ENCODE data around the gene BTG4.

Gene BTG4

DNA sequence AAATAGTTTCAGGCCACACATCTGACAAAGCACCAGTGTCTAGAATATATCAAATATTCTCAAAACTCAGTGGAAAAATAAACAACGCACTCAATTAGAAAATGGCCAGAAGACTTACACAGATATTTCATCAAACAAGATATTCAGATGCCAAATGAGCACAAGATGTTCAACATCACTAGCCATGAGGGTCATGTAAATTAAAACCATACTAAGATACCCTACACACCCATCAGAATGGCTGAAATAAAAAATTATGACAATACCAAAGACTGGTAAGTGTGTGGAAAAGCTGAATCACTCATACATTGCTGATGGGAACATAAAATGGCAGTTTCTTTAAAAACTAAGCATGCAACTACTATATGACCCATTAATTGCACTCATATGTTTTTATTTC lies 21.7 kb downstream of the BTG4 start:
- H3K36me3 Mint-ChIP-seq (ENCODE audit: low read depth), result no peaks in the 10 kb centered on the region
- peaks cover 28% of the 10 kb centered on the region for H3K27me3 Mint-ChIP-seq (ENCODE audit: low read depth)
- no peak overlapping the region for H3K27ac Mint-ChIP-seq
- H3K4me3 Mint-ChIP-seq, result no peak overlapping the region
- no peaks in the 10 kb centered on the region for H3K4me1 Mint-ChIP-seq (ENCODE audit: low read depth)
- peaks cover 2% of the 10 kb centered on the region for H3K9me3 Mint-ChIP-seq

GRCh38 chr11:111483431-111483830 lies 28.8 kb downstream of the BTG4 start:
- H3K9me3 Mint-ChIP-seq, result peaks cover 38% of the 10 kb centered on the region
- H3K4me1 Mint-ChIP-seq (ENCODE audit: low read depth), result peaks cover 4% of the 10 kb centered on the region
- H3K27ac Mint-ChIP-seq, result no peak overlapping the region
- H3K27me3 Mint-ChIP-seq (ENCODE audit: low read depth), result peaks cover 35% of the 10 kb centered on the region
- no peak overlapping the region for H3K4me3 Mint-ChIP-seq
- peaks cover 4% of the 10 kb centered on the region for H3K36me3 Mint-ChIP-seq (ENCODE audit: low read depth)

GRCh38 chr11:111479666-111480065 lies 32.5 kb downstream of the BTG4 start:
- H3K9me3 Mint-ChIP-seq, result peaks cover 34% of the 10 kb centered on the region
- H3K27me3 Mint-ChIP-seq (ENCODE audit: low read depth), result peaks cover 36% of the 10 kb centered on the region
- peaks cover 4% of the 10 kb centered on the region for H3K4me1 Mint-ChIP-seq (ENCODE audit: low read depth)
- H3K27ac Mint-ChIP-seq, result no peak overlapping the region
- no peak overlapping the region for H3K4me3 Mint-ChIP-seq
- peaks cover 4% of the 10 kb centered on the region for H3K36me3 Mint-ChIP-seq (ENCODE audit: low read depth)

DNA sequence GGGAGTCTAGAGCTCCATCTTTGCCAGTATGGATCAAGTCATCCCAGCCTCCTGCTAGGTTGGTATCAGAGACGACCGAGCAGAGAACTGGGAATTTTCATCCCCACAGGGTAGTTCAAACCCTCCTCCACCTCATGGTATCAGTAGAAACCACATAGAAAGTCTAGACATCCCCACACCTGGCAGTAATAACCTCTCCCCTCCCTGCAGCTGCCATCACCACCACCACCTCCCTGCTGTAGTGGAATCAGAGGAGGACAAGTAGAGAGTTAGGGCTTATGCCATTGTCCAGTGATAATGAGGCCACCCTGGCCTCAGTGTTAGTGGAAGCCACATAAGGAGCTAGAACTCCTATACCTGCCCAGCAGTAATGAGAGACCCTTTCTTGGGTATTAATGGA lies 34.3 kb downstream of the BTG4 start:
- Mint-ChIP-seq H3K36me3 (ENCODE audit: low read depth) (no peaks in the 10 kb centered on the region), H3K4me3 (no peak overlapping the region), H3K27me3 (ENCODE audit: low read depth) (peaks cover 19% of the 10 kb centered on the region), H3K9me3 (peaks cover 16% of the 10 kb centered on the region), H3K27ac (no peak overlapping the region), H3K4me1 (ENCODE audit: low read depth) (peaks cover 4% of the 10 kb centered on the region)

GRCh38 chr11:111476956-111477355 lies 35.2 kb downstream of the BTG4 start:
- no peak overlapping the region for H3K4me3 Mint-ChIP-seq
- H3K36me3 Mint-ChIP-seq (ENCODE audit: low read depth), result no peaks in the 10 kb centered on the region
- H3K27me3 Mint-ChIP-seq (ENCODE audit: low read depth), result peaks cover 12% of the 10 kb centered on the region
- H3K27ac Mint-ChIP-seq, result no peak overlapping the region
- peaks cover 4% of the 10 kb centered on the region for H3K4me1 Mint-ChIP-seq (ENCODE audit: low read depth)
- peaks cover 8% of the 10 kb centered on the region for H3K9me3 Mint-ChIP-seq

GRCh38 chr11:111476366-111476765 lies 35.8 kb downstream of the BTG4 start:
- Mint-ChIP-seq H3K36me3 (ENCODE audit: low read depth) (no peaks in the 10 kb centered on the region), H3K4me1 (ENCODE audit: low read depth) (peaks cover 4% of the 10 kb centered on the region), H3K27ac (no peak overlapping the region), H3K4me3 (no peak overlapping the region), H3K9me3 (peaks cover 8% of the 10 kb centered on the region), H3K27me3 (ENCODE audit: low read depth) (peaks cover 12% of the 10 kb centered on the region)

DNA sequence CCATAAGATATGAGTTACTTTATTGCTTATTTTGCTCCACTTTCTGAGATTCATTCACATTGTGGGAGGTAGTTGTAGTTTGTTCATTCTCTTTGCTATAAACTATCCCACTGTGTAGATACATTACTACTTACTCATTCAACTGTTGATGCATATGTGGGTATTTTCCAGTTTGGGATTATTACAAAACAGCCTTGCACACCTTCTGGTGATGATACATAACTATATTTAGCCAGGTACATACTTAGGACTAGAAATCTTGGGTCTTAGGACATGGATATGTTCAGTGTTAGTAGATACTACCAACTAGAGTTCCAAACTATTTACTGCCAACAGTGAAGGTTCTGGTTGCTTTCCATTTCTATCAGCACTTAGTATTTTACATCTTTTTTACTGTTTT lies 37.8 kb downstream of the BTG4 start:
- no peak overlapping the region for H3K27ac Mint-ChIP-seq
- H3K4me1 Mint-ChIP-seq (ENCODE audit: low read depth), result peaks cover 2% of the 10 kb centered on the region
- H3K9me3 Mint-ChIP-seq, result no peaks in the 10 kb centered on the region
- H3K36me3 Mint-ChIP-seq (ENCODE audit: low read depth), result no peaks in the 10 kb centered on the region
- H3K4me3 Mint-ChIP-seq, result no peak overlapping the region
- H3K27me3 Mint-ChIP-seq (ENCODE audit: low read depth), result peaks cover 12% of the 10 kb centered on the region

DNA sequence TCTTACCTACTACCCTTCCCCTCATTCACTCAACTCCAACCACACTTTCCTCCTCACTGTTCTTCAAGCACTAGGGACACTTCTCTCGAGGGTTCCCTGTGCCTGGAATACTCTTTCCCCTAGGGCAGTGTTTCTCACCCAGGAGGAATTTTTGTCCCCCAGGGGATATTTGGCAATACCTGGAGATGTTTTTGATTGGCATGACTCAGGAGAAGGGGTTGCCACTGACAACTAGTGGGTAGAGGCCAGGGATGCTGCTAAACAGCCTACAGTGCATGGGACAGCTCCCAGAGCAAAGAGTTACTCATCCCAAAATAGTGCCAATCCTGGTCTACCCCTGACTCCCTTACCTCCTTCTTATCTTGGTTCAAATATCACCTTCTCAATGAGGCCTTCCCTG lies 40.0 kb downstream of the BTG4 start:
- H3K9me3 Mint-ChIP-seq, result no peaks in the 10 kb centered on the region

GRCh38 chr11:111469200-111469599 lies 43.0 kb downstream of the BTG4 start:
- Mint-ChIP-seq H3K4me1 (ENCODE audit: low read depth) (peaks cover 2% of the 10 kb centered on the region), H3K36me3 (ENCODE audit: low read depth) (no peaks in the 10 kb centered on the region), H3K4me3 (no peak overlapping the region), H3K27me3 (ENCODE audit: low read depth) (no peaks in the 10 kb centered on the region), H3K27ac (no peak overlapping the region), H3K9me3 (no peaks in the 10 kb centered on the region)

More for the DNA sequence above, 40.0 kb downstream of the BTG4 start:
- H3K27ac Mint-ChIP-seq, result no peak overlapping the region
- H3K36me3 Mint-ChIP-seq (ENCODE audit: low read depth), result no peaks in the 10 kb centered on the region
- peaks cover 3% of the 10 kb centered on the region for H3K27me3 Mint-ChIP-seq (ENCODE audit: low read depth)
- no peak overlapping the region for H3K4me3 Mint-ChIP-seq
- H3K4me1 Mint-ChIP-seq (ENCODE audit: low read depth), result peaks cover 2% of the 10 kb centered on the region

DNA sequence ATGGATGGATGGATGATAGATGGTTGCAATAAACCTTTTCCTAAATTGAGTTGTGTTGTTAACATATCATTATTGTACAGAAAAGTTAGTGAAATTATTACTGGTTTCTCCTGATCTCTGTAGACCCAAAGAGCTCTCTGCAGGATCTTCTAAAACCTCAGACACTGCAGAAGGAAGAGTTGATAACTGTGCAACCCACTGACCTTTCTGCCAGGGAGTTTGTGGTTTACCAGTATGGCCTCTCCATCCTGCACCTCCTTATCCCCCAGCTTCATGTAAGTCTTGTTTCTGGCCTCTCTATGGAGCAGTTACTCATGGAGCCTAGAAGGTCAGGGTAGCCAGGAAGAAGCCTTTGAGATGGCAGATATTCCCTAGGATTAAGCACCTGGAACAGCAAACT lies 45.6 kb downstream of the BTG4 start:
- no peak overlapping the region for H3K4me3 Mint-ChIP-seq
- H3K36me3 Mint-ChIP-seq (ENCODE audit: low read depth), result no peaks in the 10 kb centered on the region
- no peaks in the 10 kb centered on the region for H3K27me3 Mint-ChIP-seq (ENCODE audit: low read depth)

DNA sequence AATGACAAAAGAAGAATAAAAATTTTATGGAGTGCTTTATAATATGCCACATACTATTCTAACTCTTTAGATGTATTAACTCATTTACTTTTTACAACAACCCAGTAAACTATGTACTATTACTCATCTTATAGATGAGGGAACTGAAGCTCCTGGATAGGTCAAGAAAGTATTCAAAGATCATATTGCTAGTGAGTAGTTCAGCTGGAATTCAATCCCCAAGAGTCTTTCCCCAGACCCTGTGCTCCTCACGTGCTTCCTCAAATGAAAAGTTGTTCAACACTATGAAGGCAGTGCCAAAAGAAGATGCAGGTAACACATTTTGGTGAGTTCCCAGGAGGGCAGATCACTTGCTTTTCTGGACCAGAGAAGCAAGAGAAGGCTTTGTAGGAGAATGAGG lies 46.8 kb downstream of the BTG4 start:
- H3K4me1 Mint-ChIP-seq (ENCODE audit: low read depth), result peaks cover 2% of the 10 kb centered on the region
- H3K27me3 Mint-ChIP-seq (ENCODE audit: low read depth), result peaks cover 9% of the 10 kb centered on the region

More for the DNA sequence above, 45.6 kb downstream of the BTG4 start:
- peaks cover 2% of the 10 kb centered on the region for H3K4me1 Mint-ChIP-seq (ENCODE audit: low read depth)
- no peak overlapping the region for H3K27ac Mint-ChIP-seq
- H3K9me3 Mint-ChIP-seq, result no peaks in the 10 kb centered on the region

DNA sequence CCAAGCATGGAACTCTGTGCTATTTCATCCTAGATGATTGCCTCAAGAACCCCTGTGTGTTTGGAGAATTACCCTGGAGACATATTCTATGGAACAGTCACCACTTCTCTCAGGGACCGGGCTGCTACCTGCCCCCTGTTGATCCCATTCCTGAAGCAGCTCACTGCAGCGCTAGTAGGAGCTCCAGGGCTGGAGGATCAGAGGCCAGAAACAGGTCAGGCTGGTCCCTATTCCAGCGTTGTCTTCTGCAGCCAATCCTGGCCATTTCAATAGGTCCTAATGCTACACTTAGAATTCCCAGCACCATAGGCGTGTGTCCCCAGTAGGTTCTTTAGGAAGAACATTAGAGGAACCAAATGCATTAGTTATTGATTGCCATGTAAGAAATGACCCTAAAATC lies 48.9 kb downstream of the BTG4 start:
- no peaks in the 10 kb centered on the region for H3K36me3 Mint-ChIP-seq (ENCODE audit: low read depth)
- H3K4me1 Mint-ChIP-seq (ENCODE audit: low read depth), result no peaks in the 10 kb centered on the region
- H3K27ac Mint-ChIP-seq, result no peak overlapping the region
- no peaks in the 10 kb centered on the region for H3K9me3 Mint-ChIP-seq
- no peak overlapping the region for H3K4me3 Mint-ChIP-seq
- peaks cover 18% of the 10 kb centered on the region for H3K27me3 Mint-ChIP-seq (ENCODE audit: low read depth)

More for the DNA sequence above, 46.8 kb downstream of the BTG4 start:
- H3K36me3 Mint-ChIP-seq (ENCODE audit: low read depth), result no peaks in the 10 kb centered on the region
- H3K27ac Mint-ChIP-seq, result no peak overlapping the region
- no peak overlapping the region for H3K4me3 Mint-ChIP-seq
- no peaks in the 10 kb centered on the region for H3K9me3 Mint-ChIP-seq

GRCh38 chr11:111462329-111462728 lies 49.9 kb downstream of the BTG4 start:
- Mint-ChIP-seq H3K4me1 (ENCODE audit: low read depth) (no peaks in the 10 kb centered on the region), H3K27ac (no peak overlapping the region), H3K36me3 (ENCODE audit: low read depth) (no peaks in the 10 kb centered on the region), H3K27me3 (ENCODE audit: low read depth) (peaks cover 18% of the 10 kb centered on the region), H3K4me3 (no peak overlapping the region), H3K9me3 (no peaks in the 10 kb centered on the region)

DNA sequence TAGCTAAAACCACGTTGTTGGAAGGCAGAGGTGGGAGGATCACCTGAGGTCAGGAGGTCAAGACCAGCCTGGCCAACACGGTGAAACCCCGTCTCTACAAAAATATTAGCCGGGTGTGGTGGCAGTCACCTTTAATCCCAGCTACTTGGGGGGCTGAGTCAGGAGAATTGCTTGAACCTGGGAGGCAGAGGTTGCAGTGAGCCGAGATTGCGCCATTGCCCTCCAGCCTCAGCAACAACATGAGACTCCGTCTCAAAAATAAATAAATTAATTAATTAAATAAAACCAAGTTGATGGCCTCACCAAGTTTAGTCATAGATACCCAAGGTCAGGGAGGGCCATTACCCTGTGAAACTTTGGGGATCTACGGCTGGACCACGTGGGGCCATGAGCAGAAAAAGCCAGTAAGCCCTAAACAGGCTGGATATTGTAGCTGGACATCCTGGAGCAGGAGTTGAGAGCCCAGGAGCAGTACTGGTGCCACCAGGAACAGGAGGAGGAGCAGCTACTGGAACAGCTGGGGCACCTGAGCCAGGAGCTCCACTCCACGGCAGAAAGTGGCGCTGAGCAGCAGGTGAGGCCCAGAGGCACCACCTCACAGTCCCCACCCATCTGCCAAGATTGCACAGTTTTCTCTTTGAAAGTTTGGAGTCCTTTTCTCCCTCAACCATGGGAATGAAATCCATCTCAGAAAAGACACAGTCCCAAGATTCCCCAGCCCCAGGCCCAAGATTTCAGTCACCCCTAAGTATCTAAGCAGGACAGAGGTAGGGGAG lies 50.5 kb downstream of the BTG4 start:
- H3K27me3 Mint-ChIP-seq (ENCODE audit: low read depth), result peaks cover 18% of the 10 kb centered on the region
- no peak overlapping the region for H3K27ac Mint-ChIP-seq
- H3K36me3 Mint-ChIP-seq (ENCODE audit: low read depth), result no peaks in the 10 kb centered on the region
- no peak overlapping the region for H3K4me3 Mint-ChIP-seq
- H3K4me1 Mint-ChIP-seq (ENCODE audit: low read depth), result no peaks in the 10 kb centered on the region
- H3K9me3 Mint-ChIP-seq, result no peaks in the 10 kb centered on the region

DNA sequence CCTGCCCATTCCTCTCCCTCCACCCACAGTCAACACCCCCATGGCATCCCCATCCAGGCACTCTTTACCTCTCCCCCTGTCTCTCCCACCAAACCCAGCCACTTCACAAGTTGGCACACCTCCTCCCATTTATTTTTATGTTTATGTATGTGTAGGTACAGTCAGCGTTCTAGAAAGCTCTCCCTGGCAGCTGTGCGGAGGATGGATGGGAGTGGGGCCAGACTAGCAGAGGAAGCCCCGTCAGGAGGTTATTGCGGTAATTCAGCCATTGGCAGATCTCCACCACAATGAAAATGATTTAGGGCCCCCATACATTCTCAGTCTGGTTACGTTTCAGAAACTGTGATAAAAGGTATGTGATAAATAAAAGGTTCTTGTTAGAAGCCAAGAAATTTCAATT lies 51.3 kb downstream of the BTG4 start:
- peak overlapping the region; percentile 4 for H3K27ac Mint-ChIP-seq

More for the DNA sequence above, 51.3 kb downstream of the BTG4 start:
- H3K9me3 Mint-ChIP-seq, result no peaks in the 10 kb centered on the region
- no peak overlapping the region for H3K4me3 Mint-ChIP-seq
- peaks cover 18% of the 10 kb centered on the region for H3K27me3 Mint-ChIP-seq (ENCODE audit: low read depth)
- no peaks in the 10 kb centered on the region for H3K4me1 Mint-ChIP-seq (ENCODE audit: low read depth)
- no peaks in the 10 kb centered on the region for H3K36me3 Mint-ChIP-seq (ENCODE audit: low read depth)

Measured in T-helper 1 cell treated with Interleukin-12 subunit alpha and Interleukin-12 subunit beta and Interleukin-4 antibody, amounts not matched to agents 30 μg/mL and 1 μg/mL, for 36 hours (primary cell).